ENCODE data around the gene TRMO. TPM values are rescaled to one million over a fixed set of nuclear protein-coding genes. Genes with fewer than 3 reads are reported as not detected.
"Not testable (repeated sequence)": the region's sequence is repeated elsewhere in the genome, so short reads cannot be mapped to it uniquely, and the experiment has no call there.

The TRMO gene
- total RNA-seq, 2 experiments from 2014 or later = 42.8 to 45.8 TPM

- Histone ChIP-seq H3K36me3 (ENCODE audit: insufficient read depth, low read length) (no peaks in the 10 kb centered on the region), H3K4me3 (ENCODE audit: low read length) (no peak overlapping the region), H3K27ac (ENCODE audit: low read depth in 1 of 2, low read length in 2 of 2) (no peak overlapping the region), H3K9me3 (ENCODE audit: control insufficient read depth in 1 of 2, insufficient read depth in 1 of 2, low read length in 2 of 2) (peaks cover 4 to 7% of the 10 kb centered on the region in 2 experiments), H3K4me1 (ENCODE audit: insufficient read depth, low read length) (peaks cover 7% of the 10 kb centered on the region), H3K27me3 (ENCODE audit: control insufficient read depth in 1 of 2, insufficient read depth in 2 of 2, low read length in 2 of 2) (no peaks in the 10 kb centered on the region)
- Mint-ChIP-seq H3K9me3 (no peaks in the 10 kb centered on the region), H3K27me3 (no peaks in the 10 kb centered on the region), H3K4me3 (no peak overlapping the region), H3K4me1 (ENCODE audit: low read depth) (peaks cover 4% of the 10 kb centered on the region), H3K27ac (no peak overlapping the region), H3K36me3 (ENCODE audit: low read depth) (no peaks in the 10 kb centered on the region)
- DNase-seq (peak; percentile 38 to 84 (median 48)), ATAC-seq (ENCODE audit: poor library complexity) (peak; percentile 93)
- intact Hi-C loops (cut with DNase I, micrococcal nuclease) = loop anchor here (1.0 to 5.0 kb wide), 6 partner anchors 24 to 244 kb away; no protein-coding TSS in a partner anchor
- POLR2A ChIA-PET = interaction anchor here (1.0 to 3.5 kb wide), 3 partner anchors 25 to 32 kb away, joined by 3 to 20 read pairs (median 3); partner anchors contain the start of gene TRMO
- CTCF ChIA-PET = interaction anchor here (0.9 to 6.4 kb wide), 4 partner anchors 16 to 83 kb away, joined by 3 to 44 read pairs (median 4); partner anchors contain the start of genes HEMGN and TRMO
- peak; percentile 81 for TF ChIP-seq CTCF (IDR thresholded peaks at IDR 0.05)
Measured at GRCh38 chr9:97954550-97954989, 32.3 kb upstream of the TRMO start.

GRCh38 chr9:97950873-97951272 lies 28.6 kb upstream of the TRMO start:
- H3K27ac ChIP-seq (ENCODE audit: low read depth in 1 of 2, low read length in 2 of 2); H3K9me3 Mint-ChIP-seq; H3K9me3 ChIP-seq (ENCODE audit: control insufficient read depth in 1 of 2, insufficient read depth in 1 of 2, low read length in 2 of 2); H3K4me1 Mint-ChIP-seq (ENCODE audit: low read depth); H3K36me3 ChIP-seq (ENCODE audit: insufficient read depth, low read length); H3K27me3 ChIP-seq (ENCODE audit: control insufficient read depth in 1 of 2, insufficient read depth in 2 of 2, low read length in 2 of 2); H3K27ac Mint-ChIP-seq; H3K4me1 ChIP-seq (ENCODE audit: insufficient read depth, low read length); H3K4me3 Mint-ChIP-seq; H3K27me3 Mint-ChIP-seq; H3K4me3 ChIP-seq (ENCODE audit: low read length); H3K36me3 Mint-ChIP-seq (ENCODE audit: low read depth): not testable (repeated sequence)
- ChIA-PET CTCF (interaction anchor here (1.3 to 6.4 kb wide), 2 partner anchors 28 to 60 kb away, joined by 3 to 44 read pairs; partner anchors contain the start of gene TRMO), POLR2A (interaction anchor here (1.2 to 1.8 kb wide), 2 partner anchors 32 to 37 kb away, joined by 4 to 7 read pairs; partner anchors contain the start of gene ANP32B)
- DNase-seq (peak in 8 of 14 experiments; percentile 1 to 41 (median 14)), ATAC-seq (ENCODE audit: poor library complexity) (peak; percentile 68)
- intact Hi-C loops (cut with DNase I, micrococcal nuclease) = loop anchor here in 1 of 2 experiments (5.0 kb wide), 1 partner anchor 59 kb away; no protein-coding TSS in a partner anchor

- H3K27ac Mint-ChIP-seq; H3K36me3 Mint-ChIP-seq (ENCODE audit: low read depth); H3K9me3 Mint-ChIP-seq; intact Hi-C loops (cut with DNase I, micrococcal nuclease); H3K4me1 ChIP-seq (ENCODE audit: insufficient read depth, low read length); DNase-seq; POLR2A ChIA-PET; H3K4me1 Mint-ChIP-seq (ENCODE audit: low read depth); H3K27me3 Mint-ChIP-seq; H3K9me3 ChIP-seq (ENCODE audit: control insufficient read depth in 1 of 2, insufficient read depth in 1 of 2, low read length in 2 of 2); H3K27ac ChIP-seq (ENCODE audit: low read depth in 1 of 2, low read length in 2 of 2); H3K36me3 ChIP-seq (ENCODE audit: insufficient read depth, low read length); H3K4me3 Mint-ChIP-seq; ATAC-seq (ENCODE audit: poor library complexity); H3K27me3 ChIP-seq (ENCODE audit: control insufficient read depth in 1 of 2, insufficient read depth in 2 of 2, low read length in 2 of 2); H3K4me3 ChIP-seq (ENCODE audit: low read length): not testable (repeated sequence)
- CTCF ChIA-PET = interaction anchor here (1.6 kb wide), 1 partner anchor 23 kb away, joined by 4 read pairs; no protein-coding TSS in a partner anchor
Measured at GRCh38 chr9:97947094-97947493, 24.8 kb upstream of the TRMO start.

- H3K27me3 ChIP-seq (ENCODE audit: control insufficient read depth in 1 of 2, insufficient read depth in 2 of 2, low read length in 2 of 2); H3K27ac ChIP-seq (ENCODE audit: low read depth in 1 of 2, low read length in 2 of 2); H3K4me1 ChIP-seq (ENCODE audit: insufficient read depth, low read length); H3K27ac Mint-ChIP-seq; H3K36me3 ChIP-seq (ENCODE audit: insufficient read depth, low read length); POLR2A ChIA-PET; H3K9me3 ChIP-seq (ENCODE audit: control insufficient read depth in 1 of 2, insufficient read depth in 1 of 2, low read length in 2 of 2); H3K4me3 ChIP-seq (ENCODE audit: low read length); CTCF ChIA-PET; H3K36me3 Mint-ChIP-seq (ENCODE audit: low read depth); H3K4me3 Mint-ChIP-seq; intact Hi-C loops (cut with DNase I, micrococcal nuclease); H3K9me3 Mint-ChIP-seq; ATAC-seq (ENCODE audit: poor library complexity); DNase-seq; H3K27me3 Mint-ChIP-seq; H3K4me1 Mint-ChIP-seq (ENCODE audit: low read depth): not testable (repeated sequence)
Measured at GRCh38 chr9:97945470-97945869, 23.2 kb upstream of the TRMO start.
